ENCODE data around the gene GASK1B.

Gene GASK1B

DNA sequence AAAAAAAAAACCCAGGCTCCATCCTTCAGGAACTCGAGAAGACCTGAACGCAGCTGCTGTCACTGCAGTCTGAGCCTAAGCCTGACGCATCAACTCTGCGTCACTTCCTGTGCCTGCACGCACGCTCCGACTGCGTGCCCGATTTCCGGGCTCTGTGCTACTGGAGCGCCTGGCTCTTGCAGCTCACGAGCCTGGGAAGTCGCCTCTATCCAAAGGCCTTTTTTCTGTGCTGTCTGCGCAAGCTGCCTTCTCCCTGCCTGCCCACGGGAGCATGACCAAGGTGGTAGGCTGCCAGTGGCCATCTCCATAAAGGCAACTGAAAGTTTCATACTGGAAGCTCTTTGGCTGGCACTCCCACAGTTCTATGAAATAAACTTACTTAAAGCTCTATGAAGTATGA lies 9.9 kb upstream of the GASK1B start:
- DNase-seq, result no peak

DNA sequence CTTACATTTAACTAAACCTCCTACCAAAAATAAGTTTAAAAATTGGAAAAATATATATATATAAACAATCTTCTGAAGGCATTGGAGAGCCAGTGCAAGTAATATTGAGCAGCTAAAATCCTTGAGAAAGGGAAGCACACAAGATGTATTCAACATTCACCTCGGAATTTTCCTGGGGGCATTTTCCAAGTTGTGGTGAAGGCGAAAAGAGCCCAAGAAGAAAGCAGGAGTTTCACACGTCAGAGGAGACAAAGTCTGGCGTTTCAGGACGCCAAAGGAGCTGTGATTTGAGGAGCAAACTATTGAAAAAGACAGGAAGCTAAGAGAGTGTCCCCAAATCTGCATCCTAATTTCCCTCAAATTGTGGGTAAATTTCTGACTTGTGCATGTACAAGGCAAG lies 9.1 kb upstream of the GASK1B start:
- no peak for DNase-seq

- no peak for DNase-seq
Observed at GRCh38 chr4:158179465-158179864, 6.6 kb upstream of the GASK1B start.

DNA sequence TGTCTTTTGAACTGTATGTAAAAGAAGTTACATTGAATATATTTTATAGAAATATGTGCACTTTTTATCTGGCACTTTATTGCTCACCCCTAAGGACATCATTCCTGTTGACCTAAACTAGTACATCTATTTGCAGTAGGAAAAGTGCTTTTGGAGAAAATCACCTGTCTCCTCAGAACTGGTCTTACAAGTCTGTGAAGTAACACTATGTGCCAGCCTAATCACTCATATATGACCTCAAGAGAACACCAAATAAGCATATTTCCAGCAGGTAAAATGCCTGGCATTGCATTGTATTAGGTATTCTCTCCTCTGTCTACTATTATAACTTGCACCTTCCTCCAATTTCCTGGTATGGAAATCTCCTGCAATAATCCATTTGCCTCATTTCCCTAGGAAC lies 4.0 kb upstream of the GASK1B start:
- DNase-seq, result no peak

DNA sequence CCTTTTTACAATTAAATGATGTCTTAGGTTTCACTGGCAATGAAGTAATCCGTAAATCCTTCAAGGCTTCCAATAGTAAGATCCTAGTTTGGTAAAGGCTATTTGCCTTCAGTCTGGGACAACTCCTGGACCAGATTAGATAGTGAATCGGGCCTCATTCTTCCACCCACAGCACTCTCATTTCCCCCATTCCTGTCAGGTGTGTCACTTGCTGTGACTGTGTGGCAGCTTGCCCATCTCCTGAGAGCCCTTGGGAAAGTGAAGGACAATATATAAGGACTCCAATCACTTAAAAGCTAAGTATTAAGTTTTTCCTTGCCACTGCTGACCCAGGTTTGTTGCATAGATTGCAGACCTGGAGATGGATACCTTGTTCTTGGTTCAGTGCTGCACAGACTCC lies 3.3 kb upstream of the GASK1B start:
- DNase-seq, result no peak

- no peak for DNase-seq
Observed at GRCh38 chr4:158170691-158171561, 1.9 kb downstream of the GASK1B start.

- no peak for DNase-seq
Observed at GRCh38 chr4:158169931-158170690, 2.7 kb downstream of the GASK1B start.

- DNase-seq, result no peak
Observed at GRCh38 chr4:158169506-158169905, 3.3 kb downstream of the GASK1B start.

DNA sequence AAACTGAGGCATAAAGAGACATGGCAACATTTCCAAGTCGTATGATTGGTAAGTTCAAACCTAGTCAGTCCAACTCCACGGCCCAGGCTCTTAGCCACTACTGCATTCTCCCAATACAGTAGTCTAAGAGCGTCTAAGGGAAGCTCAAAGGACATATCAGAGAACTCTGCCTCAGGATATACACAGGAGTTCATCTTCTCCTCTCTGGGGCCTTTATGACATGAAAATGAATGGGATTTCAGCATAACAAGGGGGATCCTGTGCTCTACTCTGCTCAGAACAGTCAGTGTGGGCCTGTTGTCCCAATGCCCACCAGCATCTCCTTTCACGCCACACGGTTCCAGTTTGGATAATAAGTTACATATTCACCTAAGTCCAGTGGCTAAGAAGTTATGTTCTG lies 4.2 kb downstream of the GASK1B start:
- no peak for DNase-seq

DNA sequence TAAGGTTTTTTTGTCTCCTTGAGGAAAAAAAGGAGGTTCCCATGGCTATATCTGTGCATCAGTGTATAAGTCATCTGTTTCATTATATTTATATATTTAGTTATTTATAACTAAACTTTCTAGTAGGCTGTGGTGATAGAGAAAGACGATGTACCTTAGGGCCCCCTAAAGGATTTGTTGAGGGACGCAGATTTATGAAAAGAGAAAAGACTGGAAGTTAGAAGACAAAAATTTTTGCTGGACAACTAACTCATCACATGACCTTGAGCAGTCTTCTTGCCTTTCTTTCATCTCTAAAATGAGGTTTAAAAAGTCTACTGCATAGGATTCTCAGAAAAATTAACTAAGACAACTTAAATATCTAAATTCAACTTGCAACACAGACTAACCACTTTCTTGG lies 6.1 kb downstream of the GASK1B start:
- no peak for DNase-seq

DNA sequence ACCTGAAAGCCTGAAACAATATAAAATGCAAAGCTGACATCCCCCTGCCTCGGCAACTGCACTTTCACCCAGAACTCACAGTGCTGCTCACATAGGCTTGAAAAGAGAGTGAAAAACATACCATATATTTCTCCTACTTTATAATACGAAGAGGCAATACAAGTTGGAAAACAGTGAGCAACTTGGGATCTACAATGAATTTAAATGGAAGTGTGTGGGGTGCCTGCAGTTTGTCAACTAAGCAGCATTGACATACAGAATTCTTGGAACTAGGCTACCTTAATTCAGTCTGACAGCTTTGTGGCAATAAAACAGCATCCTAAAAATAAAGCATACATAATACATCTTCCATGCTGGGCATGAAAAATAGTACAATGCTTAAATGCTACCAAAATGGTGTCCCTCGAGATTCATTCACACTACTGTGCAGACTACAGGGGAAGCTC lies 8.0 kb downstream of the GASK1B start:
- DNase-seq, result no peak

GRCh38 chr4:158163941-158164767 lies 8.7 kb downstream of the GASK1B start:
- DNase-seq, result no peak

GRCh38 chr4:158162631-158163030 lies 10.2 kb downstream of the GASK1B start:
- no peak for DNase-seq

GRCh38 chr4:158161551-158162354 lies 11.1 kb downstream of the GASK1B start:
- no peak for DNase-seq

DNA sequence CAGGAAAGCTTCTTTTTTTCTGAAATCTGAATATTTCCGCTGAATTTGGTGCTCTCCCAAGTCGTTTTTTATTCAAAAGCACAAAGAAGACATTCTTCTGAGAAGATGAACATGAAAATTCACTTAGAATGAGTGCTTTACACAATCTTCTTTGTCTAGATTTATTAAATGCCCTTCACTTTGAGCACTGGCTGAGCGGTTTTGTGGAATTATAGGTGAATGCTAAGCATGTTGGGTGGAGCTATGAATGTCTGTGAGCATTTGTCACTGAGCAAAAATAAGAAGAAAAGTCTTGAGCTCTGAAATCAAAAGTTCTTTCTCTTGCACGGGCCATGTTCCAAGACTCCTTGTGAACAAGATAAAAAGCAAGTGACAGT lies 13.1 kb downstream of the GASK1B start:
- no peak for DNase-seq

DNA sequence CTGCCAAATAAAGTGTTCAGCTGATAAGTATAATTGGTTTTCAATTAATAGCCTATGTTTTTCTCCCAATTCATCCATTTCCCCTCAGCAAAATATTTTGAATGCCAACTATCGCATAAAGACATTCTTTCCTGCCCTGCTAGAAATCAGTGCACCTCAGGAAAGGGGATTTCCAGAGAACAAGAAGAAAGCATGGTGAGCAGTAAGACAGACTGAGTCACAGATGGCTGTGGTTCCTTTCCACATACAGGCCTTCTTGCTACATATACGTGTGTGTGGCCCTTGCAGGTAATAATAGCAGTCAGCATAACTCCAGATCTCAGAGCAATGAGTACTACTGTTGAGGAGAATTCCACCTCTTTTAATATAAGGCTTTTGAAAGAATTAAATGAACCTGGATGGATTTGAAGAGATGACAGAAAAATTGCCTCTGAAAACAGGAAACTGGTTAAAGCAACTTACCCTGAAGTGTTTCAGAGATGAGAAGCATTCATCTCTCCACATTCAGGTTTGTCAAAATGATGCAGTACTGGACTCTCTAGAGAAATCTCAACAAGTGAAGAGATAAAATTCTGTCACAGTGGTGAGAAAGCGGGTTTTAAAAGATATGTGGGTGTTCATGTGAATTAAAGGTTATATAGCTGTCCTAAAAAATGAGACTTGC lies 13.6 kb downstream of the GASK1B start:
- no peak for DNase-seq

GRCh38 chr4:158157412-158157811 lies 15.4 kb downstream of the GASK1B start:
- DNase-seq, result no peak

- no peak for DNase-seq
Observed at GRCh38 chr4:158155656-158156356, 17.0 kb downstream of the GASK1B start.

DNA sequence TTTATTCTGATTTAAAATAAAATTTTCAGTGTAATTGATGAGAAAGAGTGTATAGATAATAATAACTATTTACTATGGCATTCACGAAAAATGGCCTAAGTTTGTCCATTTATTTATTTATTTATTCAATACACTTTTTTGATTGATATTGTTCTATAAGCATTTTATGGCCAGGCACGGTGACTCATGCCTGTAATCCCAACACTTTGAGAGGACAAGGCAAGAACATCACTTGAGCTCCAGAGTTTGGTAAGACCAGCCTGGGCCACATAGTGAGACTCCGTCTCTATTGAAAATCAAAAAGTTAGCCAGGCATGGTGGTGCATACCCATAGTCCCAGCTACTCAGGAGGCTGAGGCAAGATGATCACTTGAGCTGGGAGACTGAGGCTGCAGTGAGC lies 25.7 kb downstream of the GASK1B start:
- no peak for DNase-seq

GRCh38 chr4:158146736-158147135 lies 26.1 kb downstream of the GASK1B start:
- no peak for DNase-seq

DNA sequence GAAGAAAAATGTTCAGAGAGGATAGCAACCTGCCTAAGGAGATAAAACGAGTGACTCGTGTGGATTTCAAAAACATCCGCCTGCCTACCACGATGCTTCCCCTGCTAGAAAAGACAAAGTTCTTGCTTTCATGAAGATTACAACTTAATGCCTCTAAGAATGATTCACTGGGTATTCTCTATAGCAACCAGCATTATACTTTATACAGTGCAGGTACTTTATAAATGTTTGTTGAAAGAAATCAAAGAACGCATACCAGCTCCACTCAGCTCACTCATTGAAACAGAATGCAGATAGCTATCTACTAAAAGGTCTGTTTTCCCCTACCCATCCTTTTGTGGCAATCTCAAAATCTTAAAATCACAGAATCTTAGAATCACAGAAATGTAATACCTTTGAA lies 33.7 kb downstream of the GASK1B start:
- no peak for DNase-seq

All from AML-193 (cell line).